Tibial artery (tissue), 4 donors: ENCODE measurements around the gene MAML2.
A peak's percentile ranks its signal among the peaks of the same experiment; 100 is the strongest.

Experiments
- DNase-seq, 2 donors: peaks; one replicate each; pipeline ENCODE4 v3.0.0-alpha.2; 2019
- H3K27ac ChIP-seq, 2 donors: fragments of 200-600 bp; sonication (generic) in 1 of 2; 1 replicate in 1 of 2; 2 replicates in 1 of 2; pipeline ENCODE4 v1.5.1; 2018 to 2019; ENCODE audit warnings: mild to moderate bottlenecking in 1 of 2
- H3K27me3 ChIP-seq, 2 donors: fragments of 200-600 bp; sonication (generic) in 1 of 2; one replicate each; pipeline versions ENCODE4 v1.5.1 to v1.6.0; 2016 to 2019
- H3K36me3 ChIP-seq, 3 donors: fragments of 200-600 bp; sonication (generic) in 2 of 3; one replicate each; pipeline ENCODE4 v1.5.1; 2016 to 2019; ENCODE audit warnings: mild to moderate bottlenecking in 2 of 3
- H3K4me1 ChIP-seq, 4 donors: fragments of 200-600 bp; sonication (generic) in 2 of 4; 1 replicate in 3 of 4; 2 replicates in 1 of 4; pipeline ENCODE4 v1.5.1; 2016 to 2019
- H3K4me3 ChIP-seq, 2 donors: fragments of 200-600 bp; sonication (generic) in 1 of 2; 1 replicate in 1 of 2; 2 replicates in 1 of 2; pipeline ENCODE4 v1.5.1; 2018 to 2019; ENCODE audit warnings: mild to moderate bottlenecking in 2 of 2
- H3K9me3 ChIP-seq, 3 donors: fragments of 200-600 bp; sonication (generic) in 1 of 3; one replicate each; pipeline ENCODE4 v1.5.1; 2016 to 2019
- intact Hi-C: fragments of 100-400 bp; cut with DNase I; formaldehyde crosslinking; loops from one replicate; pipeline ENCODE4 v1.15.0; 2023; ENCODE audit warnings: low total_unique reads
- TF ChIP-seq, protein P1 (sequence below), 2 experiments: fragments of 200-600 bp in 1 of 2; fragments of 450-650 bp in 1 of 2; IDR thresholded peaks; one replicate each; pipeline ENCODE4 v1.5.1; 2017 to 2019; ENCODE audit warnings: antibody characterized with exemption in 2 of 2, mild to moderate bottlenecking in 1 of 2, moderate library complexity in 1 of 2

MAML2 gene

DNA sequence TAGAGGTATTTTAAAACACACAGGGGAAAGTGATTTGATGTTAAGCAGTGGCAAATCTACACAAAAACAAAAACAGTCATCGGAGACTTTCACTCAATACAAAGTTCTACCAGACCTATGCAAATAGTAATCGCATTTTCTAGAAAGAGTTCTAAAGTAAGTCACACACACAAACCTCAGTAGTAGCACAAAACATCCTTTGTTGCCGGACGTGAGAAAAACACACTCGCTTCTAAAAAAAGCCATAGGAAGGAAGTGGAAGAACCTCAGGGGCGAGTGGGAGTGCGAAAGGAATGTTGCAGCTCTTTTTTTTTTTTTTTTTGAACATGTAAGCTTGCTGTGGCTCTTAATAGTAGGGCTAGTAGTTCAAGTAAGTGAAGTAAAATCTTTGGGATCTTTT lies 88.9 kb downstream of the MAML2 start:
- Histone ChIP-seq H3K9me3 (no peaks in the 10 kb centered on the region), H3K27ac (peak overlapping the region; percentile 31 to 53), H3K36me3 (no peaks in the 10 kb centered on the region), H3K4me3 (peak overlapping the region; percentile 11 to 22), H3K27me3 (no peaks in the 10 kb centered on the region), H3K4me1 (peaks cover 0 to 61% (median 22%) of the 10 kb centered on the region in 4 donors)
- intact Hi-C loops = no loop called here
- TF ChIP-seq, protein P1, sequence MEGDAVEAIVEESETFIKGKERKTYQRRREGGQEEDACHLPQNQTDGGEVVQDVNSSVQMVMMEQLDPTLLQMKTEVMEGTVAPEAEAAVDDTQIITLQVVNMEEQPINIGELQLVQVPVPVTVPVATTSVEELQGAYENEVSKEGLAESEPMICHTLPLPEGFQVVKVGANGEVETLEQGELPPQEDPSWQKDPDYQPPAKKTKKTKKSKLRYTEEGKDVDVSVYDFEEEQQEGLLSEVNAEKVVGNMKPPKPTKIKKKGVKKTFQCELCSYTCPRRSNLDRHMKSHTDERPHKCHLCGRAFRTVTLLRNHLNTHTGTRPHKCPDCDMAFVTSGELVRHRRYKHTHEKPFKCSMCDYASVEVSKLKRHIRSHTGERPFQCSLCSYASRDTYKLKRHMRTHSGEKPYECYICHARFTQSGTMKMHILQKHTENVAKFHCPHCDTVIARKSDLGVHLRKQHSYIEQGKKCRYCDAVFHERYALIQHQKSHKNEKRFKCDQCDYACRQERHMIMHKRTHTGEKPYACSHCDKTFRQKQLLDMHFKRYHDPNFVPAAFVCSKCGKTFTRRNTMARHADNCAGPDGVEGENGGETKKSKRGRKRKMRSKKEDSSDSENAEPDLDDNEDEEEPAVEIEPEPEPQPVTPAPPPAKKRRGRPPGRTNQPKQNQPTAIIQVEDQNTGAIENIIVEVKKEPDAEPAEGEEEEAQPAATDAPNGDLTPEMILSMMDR (IDR thresholded peaks at IDR 0.05) = no peak
- DNase-seq = no peak

DNA sequence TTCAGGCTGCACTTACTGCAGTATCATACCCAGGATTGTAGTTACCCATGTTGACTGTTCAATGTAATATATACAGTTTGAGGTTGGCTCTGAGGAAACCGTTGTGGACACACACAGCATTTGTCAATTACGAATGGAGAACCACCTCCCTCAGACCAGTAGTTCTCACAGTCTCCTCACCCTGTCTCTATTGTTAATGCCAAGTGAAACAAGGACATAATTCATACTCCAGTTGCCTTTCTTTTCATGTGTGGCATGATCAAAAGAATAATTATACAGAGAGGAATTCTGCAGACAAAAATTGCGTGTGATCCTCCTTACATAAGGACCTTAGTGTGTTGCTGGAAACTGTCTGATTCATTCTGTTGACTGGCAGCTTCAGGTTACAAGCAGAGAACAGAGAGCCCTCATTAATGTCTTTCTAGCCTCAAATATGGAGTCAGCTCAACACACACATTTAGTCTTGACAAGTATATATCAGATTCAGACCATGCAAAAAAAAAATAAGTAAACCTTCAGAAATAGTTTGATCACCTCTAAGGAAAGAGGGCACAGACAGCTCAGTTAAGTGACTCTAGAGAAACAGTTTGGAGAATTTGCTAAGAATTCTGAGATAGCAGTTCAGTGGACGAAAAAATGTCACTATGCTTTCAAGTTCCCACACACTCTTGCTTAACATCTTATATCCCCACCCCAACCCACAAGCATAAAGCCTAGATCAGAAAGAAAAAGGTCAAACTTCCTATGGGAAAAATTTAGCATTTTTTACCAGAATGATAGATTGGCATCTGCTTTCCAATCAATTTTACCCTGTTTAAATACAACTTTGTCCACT lies 96.1 kb downstream of the MAML2 start:
- no peaks in the 10 kb centered on the region for H3K9me3 ChIP-seq
- DNase-seq = no peak
- no peak overlapping the region for H3K4me3 ChIP-seq
- H3K4me1 ChIP-seq = peaks cover 0 to 35% (median 25%) of the 10 kb centered on the region in 4 donors
- no peaks in the 10 kb centered on the region for H3K36me3 ChIP-seq
- H3K27ac ChIP-seq = peak overlapping the region; percentile 12 to 45
- TF ChIP-seq, protein P1 (IDR thresholded peaks at IDR 0.05) = no peak
- intact Hi-C loops = no loop called here
- H3K27me3 ChIP-seq = no peaks in the 10 kb centered on the region

DNA sequence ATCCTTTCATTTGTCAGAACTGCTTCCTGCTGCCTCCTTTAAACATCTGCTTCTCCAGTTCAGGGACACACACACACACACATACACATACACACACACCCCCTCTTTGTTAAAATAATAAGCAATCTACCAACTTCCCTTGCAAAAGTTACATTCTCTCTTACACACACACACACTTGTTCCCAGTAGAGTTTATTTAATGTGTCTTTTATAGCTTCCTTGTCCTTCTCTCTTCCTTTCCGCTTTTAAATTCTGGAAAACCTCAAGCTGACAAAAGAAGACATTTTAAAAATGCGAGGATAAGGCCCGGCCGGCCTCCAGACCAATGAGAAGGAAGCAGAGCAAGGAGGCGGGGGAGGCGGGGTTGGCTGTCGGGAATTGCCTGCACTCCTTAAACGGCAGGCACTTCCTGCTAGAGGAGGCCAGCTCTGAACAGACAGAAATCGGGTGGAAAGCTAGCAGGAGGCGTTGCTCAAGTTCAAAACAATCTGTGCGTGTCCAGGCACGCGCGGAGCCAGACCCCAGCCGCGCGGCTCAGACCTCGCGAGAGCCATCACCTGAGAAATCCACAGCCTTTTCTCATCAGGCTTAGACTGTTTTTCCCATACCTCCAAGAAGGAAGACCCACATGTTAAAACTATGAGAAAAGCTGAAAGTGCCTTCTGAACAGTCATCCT lies 99.9 kb downstream of the MAML2 start:
- Histone ChIP-seq H3K27ac (peak overlapping the region; percentile 80 to 85), H3K36me3 (no peaks in the 10 kb centered on the region), H3K4me3 (peak overlapping the region; percentile 49 to 54), H3K27me3 (no peaks in the 10 kb centered on the region), H3K9me3 (no peaks in the 10 kb centered on the region), H3K4me1 (peaks cover 0 to 58% (median 42%) of the 10 kb centered on the region in 4 donors)
- intact Hi-C loops = no loop called here
- TF ChIP-seq, protein P1 (IDR thresholded peaks at IDR 0.05) = no peak
- peak; percentile 96 to 98 for DNase-seq

DNA sequence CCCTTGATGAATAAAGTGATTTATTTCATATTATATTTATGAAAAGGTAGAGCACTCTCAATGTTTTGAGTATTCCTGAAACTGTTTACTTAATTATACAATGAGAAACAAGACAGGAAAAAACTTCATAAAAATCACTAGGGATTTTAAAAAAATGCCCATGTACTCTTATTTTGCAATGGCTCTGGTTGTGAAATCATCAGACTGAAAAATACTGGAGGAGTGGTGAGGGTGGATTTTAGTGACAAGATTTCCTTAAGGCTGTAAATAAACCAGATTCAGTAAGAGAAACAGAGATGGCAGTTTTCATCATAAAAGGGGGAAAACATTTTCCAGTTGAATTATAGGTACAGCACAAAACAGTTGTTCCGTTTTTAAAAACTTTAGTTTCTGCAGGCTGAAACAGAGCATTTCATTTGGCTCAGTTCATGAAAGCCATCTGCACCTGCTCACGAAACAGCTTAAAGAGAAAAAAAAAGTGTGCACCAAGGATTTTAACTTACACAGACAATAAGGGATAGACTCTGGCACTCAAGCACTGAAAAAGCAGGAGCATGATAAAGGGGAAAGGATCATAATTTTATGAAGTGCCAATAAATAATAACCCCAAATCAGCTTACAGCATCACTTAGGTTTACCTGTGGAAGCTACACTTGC lies 100.7 kb downstream of the MAML2 start:
- intact Hi-C loops = no loop called here
- TF ChIP-seq, protein P1 (IDR thresholded peaks at IDR 0.05) = no peak
- Histone ChIP-seq H3K27me3 (no peaks in the 10 kb centered on the region), H3K27ac (peak overlapping the region; percentile 80 to 85), H3K4me1 (peaks cover 0 to 62% (median 44%) of the 10 kb centered on the region in 4 donors), H3K9me3 (no peaks in the 10 kb centered on the region), H3K36me3 (no peaks in the 10 kb centered on the region), H3K4me3 (peak overlapping the region in 1 of 2 donors; percentile 54)
- no peak for DNase-seq

DNA sequence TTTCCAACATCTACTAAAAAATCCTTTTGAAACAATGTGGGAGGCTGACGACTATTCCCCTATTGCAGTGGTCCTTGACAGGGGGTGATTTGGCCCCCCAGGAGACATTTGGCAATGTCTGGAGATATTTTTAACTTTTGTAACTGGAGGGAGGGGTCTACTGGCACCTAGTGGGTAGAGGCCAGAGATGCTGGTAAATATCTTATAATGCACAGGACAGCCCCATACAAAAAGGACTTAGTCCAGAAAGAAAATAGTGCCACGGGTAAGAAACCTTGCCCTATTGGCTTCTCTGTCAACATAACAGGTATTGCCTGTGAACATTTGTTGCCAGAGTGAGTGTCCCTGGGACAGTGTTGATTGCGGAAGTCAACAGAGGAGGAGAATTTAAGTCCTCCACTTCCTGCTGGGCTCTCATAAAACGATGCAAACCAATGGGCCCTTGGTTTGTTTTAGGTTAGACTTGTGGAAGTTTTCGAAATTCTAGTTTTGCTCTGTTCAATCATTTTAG lies 101.6 kb downstream of the MAML2 start:
- intact Hi-C loops = no loop called here
- peaks cover 0 to 62% (median 42%) of the 10 kb centered on the region in 4 donors for H3K4me1 ChIP-seq
- no peak for DNase-seq
- H3K36me3 ChIP-seq = no peaks in the 10 kb centered on the region
- peak overlapping the region; percentile 80 to 85 for H3K27ac ChIP-seq
- no peaks in the 10 kb centered on the region for H3K27me3 ChIP-seq
- TF ChIP-seq, protein P1 (IDR thresholded peaks at IDR 0.05) = no peak
- no peak overlapping the region for H3K4me3 ChIP-seq
- no peaks in the 10 kb centered on the region for H3K9me3 ChIP-seq
